Activated CD8-positive, alpha-beta T cell treated with anti-CD3 and anti-CD28 coated beads for 36 hours (primary cell): ENCODE measurements around the gene HSF4. TPM values are rescaled to one million over a fixed set of nuclear protein-coding genes. Genes with fewer than 3 reads are reported as not detected.

Source experiments
- ATAC-seq: fragments of 200-7000 bp; cut with Tn5 transposase; one replicate; pipeline ENCODE4 v1.10.0; 2021; ENCODE audit warnings: mild to moderate bottlenecking, moderate library complexity
- CTCF ChIA-PET: fragments of 350-600 bp; sonication (Branson Sonifier 250); formaldehyde crosslinking; loops from one replicate; lab custom pipeline; 2021; ENCODE audit warnings: antibody characterized with exemption; lab: Charles Lee
- POLR2A ChIA-PET: fragments of 350-600 bp; sonication (Branson Sonifier 250); formaldehyde crosslinking; loops from one replicate; lab custom pipeline; 2021; ENCODE audit warnings: antibody characterized with exemption; lab: Charles Lee
- DNase-seq: peaks from one replicate; pipeline ENCODE4 v3.0.0-alpha.2; 2020
- H3K27ac Mint-ChIP-seq: one replicate; pipeline ENCODE4 v1.8.0; 2021; ENCODE audit warnings: mild to moderate bottlenecking, mixed read lengths
- H3K27me3 Mint-ChIP-seq: one replicate; pipeline ENCODE4 v1.8.0; 2021; ENCODE audit warnings: mixed read lengths
- H3K36me3 Mint-ChIP-seq: one replicate; pipeline ENCODE4 v1.8.0; 2021; ENCODE audit warnings: low read depth, mixed read lengths
- H3K4me1 Mint-ChIP-seq: one replicate; pipeline ENCODE4 v1.8.0; 2021; ENCODE audit warnings: low read depth, mixed read lengths
- H3K4me3 Mint-ChIP-seq: one replicate; pipeline ENCODE4 v1.8.0; 2021; ENCODE audit warnings: mild to moderate bottlenecking, moderate library complexity, mixed read lengths
- H3K9me3 Mint-ChIP-seq: one replicate; pipeline ENCODE4 v1.8.0; 2021; ENCODE audit warnings: mixed read lengths
- intact Hi-C: fragments of 100-400 bp; cut with micrococcal nuclease; formaldehyde crosslinking; loops from one replicate; pipeline ENCODE4 v1.10.0; 2022
- total RNA-seq, 2 experiments: library from RNA; stranded (reverse); gene quantifications; one replicate each; pipeline ENCODE4 v1.2.3, GENCODE V29; 2021
- TF ChIP-seq, protein P1 (sequence below): fragments of 200-600 bp; IDR thresholded peaks from one replicate; pipeline ENCODE4 v1.8.0; 2022; ENCODE audit warnings: antibody characterized with exemption, mild to moderate bottlenecking

The HSF4 gene
- total RNA-seq, 2 experiments from 2014 or later, result 56.0 to 73.3 TPM

DNA sequence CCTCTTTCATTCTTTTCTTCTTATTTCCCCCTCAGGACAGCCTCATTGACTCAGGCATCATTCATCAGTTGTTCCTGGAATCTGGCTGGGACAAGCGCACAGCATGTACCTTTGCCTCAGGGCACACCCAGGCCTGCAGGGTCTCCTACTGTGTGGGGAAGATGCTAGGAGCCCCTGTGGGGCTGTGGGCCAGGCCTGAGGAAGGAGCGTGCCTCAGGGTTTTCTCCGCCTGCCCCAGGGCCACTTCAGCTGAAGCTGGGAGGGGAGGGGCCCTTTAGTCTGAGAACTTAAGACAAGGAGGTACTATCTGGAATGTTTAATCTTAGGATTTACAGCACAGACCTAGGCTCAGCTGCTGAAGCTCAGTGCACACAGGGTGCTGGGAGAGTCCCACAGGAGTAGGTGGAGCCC, 42.3 kb downstream of the HSF4 start:
- intact Hi-C loops, result no loop called here
- no peak overlapping the region for H3K27ac Mint-ChIP-seq
- no peaks in the 10 kb centered on the region for H3K9me3 Mint-ChIP-seq
- ATAC-seq, result no peak
- TF ChIP-seq, protein P1, sequence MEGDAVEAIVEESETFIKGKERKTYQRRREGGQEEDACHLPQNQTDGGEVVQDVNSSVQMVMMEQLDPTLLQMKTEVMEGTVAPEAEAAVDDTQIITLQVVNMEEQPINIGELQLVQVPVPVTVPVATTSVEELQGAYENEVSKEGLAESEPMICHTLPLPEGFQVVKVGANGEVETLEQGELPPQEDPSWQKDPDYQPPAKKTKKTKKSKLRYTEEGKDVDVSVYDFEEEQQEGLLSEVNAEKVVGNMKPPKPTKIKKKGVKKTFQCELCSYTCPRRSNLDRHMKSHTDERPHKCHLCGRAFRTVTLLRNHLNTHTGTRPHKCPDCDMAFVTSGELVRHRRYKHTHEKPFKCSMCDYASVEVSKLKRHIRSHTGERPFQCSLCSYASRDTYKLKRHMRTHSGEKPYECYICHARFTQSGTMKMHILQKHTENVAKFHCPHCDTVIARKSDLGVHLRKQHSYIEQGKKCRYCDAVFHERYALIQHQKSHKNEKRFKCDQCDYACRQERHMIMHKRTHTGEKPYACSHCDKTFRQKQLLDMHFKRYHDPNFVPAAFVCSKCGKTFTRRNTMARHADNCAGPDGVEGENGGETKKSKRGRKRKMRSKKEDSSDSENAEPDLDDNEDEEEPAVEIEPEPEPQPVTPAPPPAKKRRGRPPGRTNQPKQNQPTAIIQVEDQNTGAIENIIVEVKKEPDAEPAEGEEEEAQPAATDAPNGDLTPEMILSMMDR, result no peak
- ChIA-PET POLR2A (interaction anchor here (0.6 to 2.8 kb wide), 6 partner anchors 9 to 411 kb away, joined by 3 to 10 read pairs (median 3); partner anchors contain the start of gene TMEM208), CTCF (interaction anchor here (1.2 to 1.8 kb wide), 3 partner anchors 8 to 28 kb away, joined by 3 to 5 read pairs (median 4); partner anchors contain the start of gene TMEM208)
- no peak for DNase-seq
- peaks cover 7% of the 10 kb centered on the region for H3K36me3 Mint-ChIP-seq
- H3K4me1 Mint-ChIP-seq, result no peaks in the 10 kb centered on the region
- H3K27me3 Mint-ChIP-seq, result no peaks in the 10 kb centered on the region
- H3K4me3 Mint-ChIP-seq, result no peak overlapping the region

DNA sequence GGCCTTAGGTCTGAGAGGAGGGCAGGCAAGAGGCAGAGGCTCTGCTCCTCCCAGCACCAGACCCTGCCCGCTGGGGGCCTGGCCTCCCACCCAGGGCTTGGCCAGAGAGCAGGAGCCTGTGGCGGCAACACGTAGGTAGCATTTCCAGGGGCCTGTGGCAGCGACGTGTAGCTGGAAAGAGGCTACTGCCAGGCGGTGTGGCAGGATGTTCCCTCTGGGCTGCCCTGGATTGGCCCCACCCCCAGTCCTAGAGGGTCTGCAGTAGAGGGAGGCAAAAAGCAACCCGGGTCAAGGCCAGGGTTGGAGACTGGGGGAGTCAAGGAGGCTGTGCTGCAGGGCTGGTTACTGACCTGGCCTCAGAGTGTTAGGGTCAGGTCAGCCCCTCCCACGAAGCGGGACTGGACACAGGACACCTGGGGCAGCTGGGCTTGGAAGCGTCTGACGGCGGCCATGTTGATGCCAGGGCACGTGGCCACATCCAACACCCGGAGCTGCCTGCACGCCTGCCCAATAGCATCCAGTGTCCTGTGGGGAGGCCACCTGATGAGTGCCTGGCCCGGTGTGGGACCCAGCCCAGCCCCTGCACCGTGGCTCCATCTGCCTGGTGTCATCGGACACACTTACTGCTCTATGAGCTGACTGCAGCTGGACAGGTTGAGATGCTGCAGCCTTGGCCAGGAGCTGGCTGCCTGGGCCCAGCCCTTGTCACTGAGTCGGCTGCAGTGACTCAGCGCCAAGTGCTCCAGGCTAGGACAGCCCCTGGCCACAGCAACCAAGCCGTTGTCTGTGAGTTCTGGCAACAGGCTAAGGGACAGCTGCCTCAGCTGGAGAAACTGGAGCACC, 42.9 kb downstream of the HSF4 start:
- Mint-ChIP-seq H3K27me3 (no peaks in the 10 kb centered on the region), H3K9me3 (no peaks in the 10 kb centered on the region), H3K4me3 (no peak overlapping the region), H3K27ac (no peak overlapping the region), H3K36me3 (peaks cover 4% of the 10 kb centered on the region), H3K4me1 (no peaks in the 10 kb centered on the region)
- ChIA-PET CTCF (interaction anchor here (0.7 to 1.8 kb wide), 4 partner anchors 9 to 28 kb away, joined by 3 to 5 read pairs (median 4); partner anchors contain the start of gene TMEM208), POLR2A (interaction anchor here (0.7 to 2.8 kb wide), 5 partner anchors 10 to 37 kb away, joined by 3 to 10 read pairs (median 4); partner anchors contain the start of gene TMEM208)
- DNase-seq (no peak), ATAC-seq (no peak)
- intact Hi-C loops, result no loop called here
- TF ChIP-seq, protein P1, result no peak

DNA sequence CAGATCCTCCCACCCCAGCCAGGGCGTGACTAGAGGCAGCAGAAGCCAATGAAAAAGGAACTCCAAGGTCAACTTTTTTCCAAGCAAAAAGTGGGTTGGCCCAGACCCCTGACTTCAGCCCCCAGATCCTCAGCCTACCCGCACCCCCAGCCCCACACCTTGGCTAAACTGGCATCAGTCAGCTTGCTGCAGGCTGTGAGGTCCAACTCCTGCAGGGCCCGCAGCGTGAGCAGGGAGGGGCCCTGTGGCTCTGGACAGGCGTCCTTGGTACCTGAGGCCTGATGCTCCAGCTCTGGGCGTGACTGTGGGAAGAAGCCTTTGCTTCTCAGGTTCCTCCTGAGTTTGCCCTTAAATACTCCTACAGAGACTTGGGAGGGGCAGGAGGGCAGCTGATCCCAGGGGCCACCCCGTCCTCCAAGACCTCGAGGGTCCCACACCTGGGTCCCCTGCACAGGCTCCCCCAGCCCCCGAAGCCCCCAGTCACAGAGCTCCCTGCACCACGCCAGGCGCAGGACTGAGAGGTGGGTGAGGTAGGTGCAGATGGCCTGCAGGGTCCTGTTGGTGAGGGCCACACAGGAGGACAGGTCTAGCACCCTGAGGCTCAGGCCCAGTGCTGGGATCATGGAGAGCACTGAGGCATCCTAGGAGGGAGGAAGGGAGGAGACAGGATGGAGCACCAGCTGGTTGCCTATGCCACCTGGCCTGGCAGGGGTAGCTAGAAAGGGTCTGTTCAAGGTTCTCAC, 43.8 kb downstream of the HSF4 start:
- no peaks in the 10 kb centered on the region for H3K9me3 Mint-ChIP-seq
- peaks cover 2% of the 10 kb centered on the region for H3K36me3 Mint-ChIP-seq
- no peak for DNase-seq
- ChIA-PET CTCF (interaction anchor here (0.7 to 1.8 kb wide), 4 partner anchors 14 to 21 kb away, joined by 3 to 5 read pairs (median 3); partner anchors contain the start of gene TMEM208), POLR2A (interaction anchor here (0.7 to 3.0 kb wide), 9 partner anchors 11 to 182 kb away, joined by 3 to 10 read pairs (median 4); partner anchors contain the start of genes E2F4 and TMEM208)
- TF ChIP-seq, protein P1, result no peak
- intact Hi-C loops, result no loop called here
- H3K4me3 Mint-ChIP-seq, result no peak overlapping the region
- no peaks in the 10 kb centered on the region for H3K4me1 Mint-ChIP-seq
- ATAC-seq, result no peak
- no peak overlapping the region for H3K27ac Mint-ChIP-seq
- no peaks in the 10 kb centered on the region for H3K27me3 Mint-ChIP-seq

DNA sequence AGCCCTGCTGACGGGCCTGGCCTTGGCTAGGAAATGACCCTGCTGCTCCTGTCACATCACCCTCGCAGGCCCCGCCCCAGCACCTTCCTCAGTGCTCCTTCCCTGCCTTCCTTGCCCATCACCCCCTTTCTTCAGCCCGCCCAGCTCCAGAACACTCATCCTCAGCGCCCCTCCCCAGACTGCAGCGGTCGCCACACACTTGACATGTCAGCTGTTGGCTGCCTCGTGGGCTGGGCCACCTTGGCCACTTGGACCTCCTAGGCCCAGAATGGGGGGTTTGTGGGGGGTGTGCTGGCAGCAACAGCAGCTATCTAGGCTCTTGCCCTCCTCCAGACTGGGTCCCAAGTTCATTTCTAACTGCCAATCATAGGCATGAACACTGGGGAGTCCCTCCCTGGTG, 45.0 kb downstream of the HSF4 start:
- Mint-ChIP-seq H3K4me3 (no peak overlapping the region), H3K36me3 (peaks cover 2% of the 10 kb centered on the region), H3K9me3 (no peaks in the 10 kb centered on the region), H3K27me3 (no peaks in the 10 kb centered on the region), H3K4me1 (no peaks in the 10 kb centered on the region), H3K27ac (no peak overlapping the region)
- ChIA-PET CTCF (interaction anchor here (0.8 to 1.4 kb wide), 4 partner anchors 14 to 255 kb away, joined by 3 to 5 read pairs (median 3); no protein-coding TSS in a partner anchor), POLR2A (interaction anchor here (0.9 to 3.0 kb wide), 6 partner anchors 14 to 35 kb away, joined by 3 to 9 read pairs (median 4); partner anchors contain the start of gene E2F4)
- intact Hi-C loops, result no loop called here
- TF ChIP-seq, protein P1, result no peak
- ATAC-seq, result no peak
- DNase-seq, result no peak
